Measurements from ENCODE around the gene SFRP2.

SFRP2 gene

GRCh38 chr4:153825691-153826090 is 36.8 kb upstream of the SFRP2 start:
- no peak for DNase-seq (ENCODE audit: low read depth, low spot score)
- no peak overlapping the region for H3K4me3 ChIP-seq (ENCODE audit: low read depth, low read length)
- no peak for TF ChIP-seq CTCF (IDR thresholded peaks at IDR 0.05; ENCODE audit: low read depth, low read length)
- in situ Hi-C loops (cut with HindIII; ENCODE audit: low sequenced_read_pairs): no loop called here

GRCh38 chr4:153825126-153825525 is 36.2 kb upstream of the SFRP2 start:
- H3K4me3 ChIP-seq (ENCODE audit: low read depth, low read length): no peak overlapping the region
- no peak for TF ChIP-seq CTCF (IDR thresholded peaks at IDR 0.05; ENCODE audit: low read depth, low read length)
- in situ Hi-C loops (cut with HindIII; ENCODE audit: low sequenced_read_pairs): no loop called here
- no peak for DNase-seq (ENCODE audit: low read depth, low spot score)

GRCh38 chr4:153824501-153824900 is 35.6 kb upstream of the SFRP2 start:
- no peak for DNase-seq (ENCODE audit: low read depth, low spot score)
- TF ChIP-seq CTCF (IDR thresholded peaks at IDR 0.05; ENCODE audit: low read depth, low read length): no peak
- H3K4me3 ChIP-seq (ENCODE audit: low read depth, low read length): no peak overlapping the region
- in situ Hi-C loops (cut with HindIII; ENCODE audit: low sequenced_read_pairs): no loop called here

GRCh38 chr4:153823483-153823882 is 34.6 kb upstream of the SFRP2 start:
- in situ Hi-C loops (cut with HindIII; ENCODE audit: low sequenced_read_pairs): no loop called here

GRCh38 chr4:153822316-153822715 is 33.4 kb upstream of the SFRP2 start:
- in situ Hi-C loops (cut with HindIII; ENCODE audit: low sequenced_read_pairs): no loop called here
- no peak for TF ChIP-seq CTCF (IDR thresholded peaks at IDR 0.05; ENCODE audit: low read depth, low read length)
- no peak for DNase-seq (ENCODE audit: low read depth, low spot score)
- H3K4me3 ChIP-seq (ENCODE audit: low read depth, low read length): no peak overlapping the region

More at GRCh38 chr4:153823483-153823882, 34.6 kb upstream of the SFRP2 start:
- no peak for DNase-seq (ENCODE audit: low read depth, low spot score)
- TF ChIP-seq CTCF (IDR thresholded peaks at IDR 0.05; ENCODE audit: low read depth, low read length): no peak
- H3K4me3 ChIP-seq (ENCODE audit: low read depth, low read length): no peak overlapping the region

- no peak for DNase-seq (ENCODE audit: low read depth, low spot score)
- in situ Hi-C loops (cut with HindIII; ENCODE audit: low sequenced_read_pairs): no loop called here
- no peak for TF ChIP-seq CTCF (IDR thresholded peaks at IDR 0.05; ENCODE audit: low read depth, low read length)
- no peak overlapping the region for H3K4me3 ChIP-seq (ENCODE audit: low read depth, low read length)
Observed at GRCh38 chr4:153817466-153817865, 28.6 kb upstream of the SFRP2 start.

- DNase-seq (ENCODE audit: low read depth, low spot score): no peak
- no peak for TF ChIP-seq CTCF (IDR thresholded peaks at IDR 0.05; ENCODE audit: low read depth, low read length)
- no peak overlapping the region for H3K4me3 ChIP-seq (ENCODE audit: low read depth, low read length)
- in situ Hi-C loops (cut with HindIII; ENCODE audit: low sequenced_read_pairs): no loop called here
Observed at GRCh38 chr4:153816542-153816941, 27.7 kb upstream of the SFRP2 start.
